Sigmoid colon (tissue), 7 donors: ENCODE data around the gene KLF16. TPM values are rescaled to one million over a fixed set of nuclear protein-coding genes. Genes with fewer than 3 reads are reported as not detected.
"Not testable (repeated sequence)": the region's sequence is repeated elsewhere in the genome, so short reads cannot be mapped to it uniquely, and the experiment has no call there.

Experiments used
- DNase-seq: peaks from one replicate; pipeline ENCODE4 v3.0.0-alpha.2; 2019
- H3K27ac ChIP-seq, 4 donors: fragments of 200-600 bp; sonication (generic); one replicate each; pipeline ENCODE4 v1.5.1; 2016 to 2019; ENCODE audit warnings: mild to moderate bottlenecking in 1 of 4
- H3K27me3 ChIP-seq, 3 donors: fragments of 200-600 bp; sonication (generic); one replicate each; pipeline ENCODE4 v1.5.1; 2019; ENCODE audit warnings: mild to moderate bottlenecking in 1 of 3
- H3K36me3 ChIP-seq, 4 donors: fragments of 200-600 bp; sonication (generic); one replicate each; pipeline ENCODE4 v1.5.1; 2016 to 2019
- H3K4me1 ChIP-seq, 4 donors: fragments of 200-600 bp; sonication (generic); one replicate each; pipeline ENCODE4 v1.5.1; 2017 to 2019
- H3K4me3 ChIP-seq, 4 donors: fragments of 200-600 bp; sonication (generic); one replicate each; pipeline ENCODE4 v1.5.1; 2017 to 2019; ENCODE audit warnings: mild to moderate bottlenecking in 2 of 4, moderate library complexity in 1 of 4
- H3K9me3 ChIP-seq, 4 donors: fragments of 200-600 bp in 3 of 4; sonication (generic) in 3 of 4; one replicate each; pipeline versions ENCODE4 v1.5.1 to v1.6.1; 2013 to 2019
- CTCF ChIP-seq, 4 experiments: fragments of 450-650 bp in 3 of 4; fragments of 200-600 bp in 1 of 4; IDR thresholded peaks; one replicate each; pipeline ENCODE4 v1.5.1; 2016 to 2019; ENCODE audit warnings: antibody characterized with exemption in 4 of 4, mild to moderate bottlenecking in 3 of 4, moderate library complexity in 2 of 4
- EP300 ChIP-seq, 4 donors: sonication (generic); formaldehyde crosslinking; IDR thresholded peaks; one replicate each; pipeline ENCODE4 v1.6.1; 2017; ENCODE audit warnings: antibody characterized with exemption in 4 of 4
- POLR2A ChIP-seq, 2 donors: fragments of 450-650 bp; IDR thresholded peaks; one replicate each; pipeline ENCODE4 v1.6.1; 2016; ENCODE audit warnings: antibody characterized with exemption in 2 of 2, mild to moderate bottlenecking in 2 of 2, moderate library complexity in 2 of 2
- POLR2AphosphoS5 ChIP-seq, 4 donors: sonication (generic); formaldehyde crosslinking; IDR thresholded peaks; one replicate each; pipeline ENCODE4 v1.6.1; 2017; ENCODE audit warnings: antibody characterized with exemption in 4 of 4
- WGBS, 2 donors: extraction: QIAGEN DNeasy Blood & Tissue Kit; methylation state at CpG; one replicate each; pipeline ENCODE4 v1.1.7; 2013; 5-methylcytosine and 5-hydroxymethylcytosine counted together
- intact Hi-C: fragments of 100-400 bp; cut with DNase I; formaldehyde crosslinking; loops from one replicate; pipeline ENCODE4 v1.15.1; 2023
- polyA plus RNA-seq, 3 donors: library from polyadenylated mRNA; stranded (reverse); fragments of 200-250 nt; gene quantifications; one replicate each; pipeline ENCODE4 v1.2.3, GENCODE V29; 2013
- total RNA-seq, 4 donors: library from RNA; depleted of rRNA; stranded (reverse); fragments of >200 nt; gene quantifications; one replicate each; pipeline ENCODE4 v1.1.0, GENCODE V29; 2016
- donor health status: healthy with polysubstance abuse.
- donor health status: Bipolar disorder and iron deficiency.
- donor health status: healthy.

The KLF16 gene
- total and polyA plus RNA-seq, 7 donors = 2.1 to 20.5 (median 8.4) TPM

GRCh38 chr19:1885398-1886119 lies 22.2 kb upstream of the KLF16 start, which contains the start of gene ABHD17A:
ABHD17A (minus strand) TSS chr19:1885496; CDS start chr19:1881566, 3,930 bp downstream.
- H3K27ac ChIP-seq = peak within 1 kb of the TSS; percentile 79 to 84 (median 82)
- intact Hi-C loops, H3K27me3 ChIP-seq, H3K36me3 ChIP-seq, H3K9me3 ChIP-seq: not testable (repeated sequence)
- WGBS, 2 donors = 19 to 20% methylated on average over 46 of the region's 46 CpGs
- TF ChIP-seq POLR2AphosphoS5 (IDR thresholded peaks at IDR 0.05) (peak; percentile 94 to 97 (median 96)), POLR2A (IDR thresholded peaks at IDR 0.05) (peak in 1 of 2 donors; percentile 53)
- H3K4me3 ChIP-seq = peak within 1 kb of the TSS; percentile 65 to 93 (median 86)
- peaks cover 0 to 46% (median 40%) of the 10 kb centered on the region in 4 donors for H3K4me1 ChIP-seq
- peak; percentile 97 for DNase-seq

- Histone ChIP-seq H3K9me3 (no peaks in the 10 kb centered on the region), H3K27ac (peak overlapping the region; percentile 79 to 84 (median 82)), H3K36me3 (peaks cover 0 to 6% (median 0%) of the 10 kb centered on the region in 4 donors), H3K4me1 (peaks cover 0 to 47% (median 41%) of the 10 kb centered on the region in 4 donors), H3K27me3 (no peaks in the 10 kb centered on the region), H3K4me3 (peak overlapping the region; percentile 65 to 93 (median 86))
- no peak for DNase-seq
- TF ChIP-seq POLR2A (IDR thresholded peaks at IDR 0.05) (no peak), EP300 (IDR thresholded peaks at IDR 0.05) (no peak), CTCF (IDR thresholded peaks at IDR 0.05) (no peak), POLR2AphosphoS5 (IDR thresholded peaks at IDR 0.05) (no peak)
- intact Hi-C loops = no loop called here
- WGBS, 2 donors = 0% methylated on average over 56 of the region's 56 CpGs
Observed at GRCh38 chr19:1884719-1885334, 21.4 kb upstream of the KLF16 start.

- intact Hi-C loops = no loop called here
- Histone ChIP-seq H3K27ac (peak overlapping the region; percentile 79 to 84 (median 82)), H3K36me3 (peaks cover 0 to 6% (median 0%) of the 10 kb centered on the region in 4 donors), H3K9me3 (no peaks in the 10 kb centered on the region), H3K4me3 (peak overlapping the region; percentile 65 to 93 (median 86)), H3K27me3 (no peaks in the 10 kb centered on the region), H3K4me1 (peaks cover 0 to 47% (median 41%) of the 10 kb centered on the region in 4 donors)
- 1 to 6% methylated on average over 11 of the region's 11 CpGs for WGBS, 2 donors
- no peak for DNase-seq
- TF ChIP-seq EP300 (IDR thresholded peaks at IDR 0.05) (no peak), POLR2AphosphoS5 (IDR thresholded peaks at IDR 0.05) (no peak), POLR2A (IDR thresholded peaks at IDR 0.05) (no peak), CTCF (IDR thresholded peaks at IDR 0.05) (no peak)
Observed at GRCh38 chr19:1884291-1884718, 20.9 kb upstream of the KLF16 start.

GRCh38 chr19:1883784-1884183 lies 20.4 kb upstream of the KLF16 start:
- no peaks in the 10 kb centered on the region for H3K9me3 ChIP-seq
- TF ChIP-seq CTCF (IDR thresholded peaks at IDR 0.05) (no peak), POLR2AphosphoS5 (IDR thresholded peaks at IDR 0.05) (no peak), POLR2A (IDR thresholded peaks at IDR 0.05) (no peak), EP300 (IDR thresholded peaks at IDR 0.05) (no peak)
- H3K36me3 ChIP-seq = peaks cover 0 to 9% (median 0%) of the 10 kb centered on the region in 4 donors
- intact Hi-C loops = no loop called here
- H3K27ac ChIP-seq = peak overlapping the region; percentile 79 to 84 (median 82)
- WGBS, 2 donors = 37 to 40% methylated on average over 8 of the region's 8 CpGs
- peaks cover 0 to 47% (median 41%) of the 10 kb centered on the region in 4 donors for H3K4me1 ChIP-seq
- no peak for DNase-seq
- no peaks in the 10 kb centered on the region for H3K27me3 ChIP-seq
- peak overlapping the region in 3 of 4 donors; percentile 80 to 93 (median 91) for H3K4me3 ChIP-seq
